GM18873 (cell line): ENCODE data around the gene CDC16.
"Not testable (repeated sequence)": the region's sequence is repeated elsewhere in the genome, so short reads cannot be mapped to it uniquely, and the experiment has no call there.

Experiments used
- ATAC-seq: cut with Tn5 transposase; IDR thresholded peaks from one replicate; pipeline ENCODE4 v1.9.1; 2021; ENCODE audit warnings: mild to moderate bottlenecking, moderate library complexity, moderate number of reproducible peaks; ENCODE audit not compliant: unreplicated experiment, low FRiP score

CDC16 gene, protein sequence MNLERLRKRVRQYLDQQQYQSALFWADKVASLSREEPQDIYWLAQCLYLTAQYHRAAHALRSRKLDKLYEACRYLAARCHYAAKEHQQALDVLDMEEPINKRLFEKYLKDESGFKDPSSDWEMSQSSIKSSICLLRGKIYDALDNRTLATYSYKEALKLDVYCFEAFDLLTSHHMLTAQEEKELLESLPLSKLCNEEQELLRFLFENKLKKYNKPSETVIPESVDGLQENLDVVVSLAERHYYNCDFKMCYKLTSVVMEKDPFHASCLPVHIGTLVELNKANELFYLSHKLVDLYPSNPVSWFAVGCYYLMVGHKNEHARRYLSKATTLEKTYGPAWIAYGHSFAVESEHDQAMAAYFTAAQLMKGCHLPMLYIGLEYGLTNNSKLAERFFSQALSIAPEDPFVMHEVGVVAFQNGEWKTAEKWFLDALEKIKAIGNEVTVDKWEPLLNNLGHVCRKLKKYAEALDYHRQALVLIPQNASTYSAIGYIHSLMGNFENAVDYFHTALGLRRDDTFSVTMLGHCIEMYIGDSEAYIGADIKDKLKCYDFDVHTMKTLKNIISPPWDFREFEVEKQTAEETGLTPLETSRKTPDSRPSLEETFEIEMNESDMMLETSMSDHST

DNA sequence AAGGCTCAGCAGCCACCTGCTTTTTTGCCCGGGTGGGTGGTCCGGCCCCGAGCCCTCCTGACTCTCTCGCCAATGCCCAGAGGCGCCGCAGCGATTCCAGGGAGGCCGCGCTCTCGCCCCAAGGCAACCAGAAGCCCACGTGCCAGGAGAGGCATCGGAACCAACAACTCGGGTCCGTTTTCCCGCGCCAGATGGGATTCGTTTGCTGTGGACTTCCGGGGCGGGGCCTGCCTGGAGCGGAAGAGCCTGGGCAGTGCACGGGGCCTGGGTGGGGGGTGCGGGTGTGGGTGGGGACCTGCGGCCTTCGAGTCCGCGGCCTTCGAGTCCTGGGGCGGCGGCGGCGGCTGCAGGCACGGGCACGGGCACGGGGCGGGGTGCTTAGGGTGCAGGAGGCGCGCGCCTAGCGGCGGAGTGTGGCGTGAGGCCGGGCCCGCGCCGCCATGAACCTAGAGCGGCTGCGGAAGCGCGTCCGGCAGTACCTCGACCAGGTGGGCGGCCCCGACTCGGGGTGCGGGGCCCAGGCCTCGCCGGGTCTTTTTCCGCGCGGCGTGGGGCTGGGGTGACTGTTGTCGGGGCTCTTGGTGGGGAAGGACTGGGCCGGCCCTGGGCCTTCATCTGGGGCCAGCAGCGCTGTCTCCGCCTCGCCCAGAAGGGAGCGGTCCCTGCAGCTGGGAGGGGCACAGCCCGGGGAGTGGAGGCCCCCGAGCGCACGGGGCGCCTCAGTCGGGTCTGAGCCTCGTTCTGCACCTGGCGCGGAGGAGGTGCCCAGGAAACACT, at the start of gene CDC16:
Gene CDC16 (plus strand): TSS at position 253 of the 777 bp plus-strand sequence. CDS start 188 bp downstream, at position 441.
- peak; percentile 81 for ATAC-seq

DNA sequence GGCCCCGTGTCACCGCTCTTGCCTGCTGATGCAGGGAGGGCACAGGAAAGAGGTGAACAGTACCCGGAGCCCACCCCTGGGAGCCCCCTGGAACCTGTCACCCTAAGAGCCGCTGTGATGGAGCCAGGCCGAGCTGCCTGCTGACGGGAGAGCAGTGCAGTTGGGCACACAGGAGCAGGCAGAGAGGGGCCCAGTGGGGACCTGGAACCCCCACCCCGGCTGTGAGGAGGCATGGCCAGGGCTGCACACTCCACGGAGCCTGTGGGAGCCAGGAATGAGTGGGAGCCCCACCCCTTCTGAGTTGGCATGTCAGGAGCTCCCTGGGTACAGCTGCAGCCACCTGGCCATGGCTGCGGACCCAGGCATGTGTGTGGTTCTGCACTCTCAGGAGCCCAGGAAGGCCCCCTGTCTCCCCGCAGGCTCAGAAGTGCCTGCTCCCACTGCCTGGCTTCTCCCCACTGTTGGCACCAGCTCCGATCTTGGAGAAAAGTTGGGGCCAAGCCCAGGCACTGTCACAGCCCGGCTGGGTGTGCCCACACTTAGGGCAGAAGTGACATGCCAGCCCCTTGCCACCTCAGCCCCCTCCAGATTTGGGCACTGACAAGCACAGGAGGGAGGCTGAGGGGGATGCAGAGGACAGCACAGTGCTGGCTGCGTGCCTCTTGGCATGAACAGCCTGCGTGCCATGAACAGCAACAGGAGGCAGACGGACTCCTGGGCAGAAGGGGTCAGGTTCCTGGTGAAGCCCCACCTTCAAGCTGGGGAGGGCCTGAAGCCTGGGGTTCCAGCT, 49.3 kb upstream of the CDC16 start:
- no peak for ATAC-seq

- no peak for ATAC-seq
Observed at GRCh38 chr13:114194853-114195252, 39.8 kb upstream of the CDC16 start.

DNA sequence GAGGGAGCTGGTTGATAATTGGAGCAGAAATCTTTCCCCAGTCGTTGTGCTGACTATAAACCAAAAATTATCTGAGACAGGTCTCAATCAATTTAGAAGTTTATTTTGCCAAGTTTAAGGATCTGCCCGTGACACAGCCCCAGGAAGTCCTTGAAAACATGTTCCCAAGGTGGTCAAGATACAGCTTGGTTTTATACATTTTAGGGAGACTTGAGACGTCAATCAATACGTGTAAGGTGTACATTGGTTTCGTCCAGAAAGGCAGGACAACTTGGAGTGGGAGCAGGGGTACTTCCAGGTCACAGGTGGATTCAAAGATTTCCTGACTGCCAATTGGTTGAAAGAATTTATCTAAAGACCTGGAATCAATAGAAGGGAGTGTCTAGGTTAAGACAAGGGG, 38.1 kb upstream of the CDC16 start:
- no peak for ATAC-seq

DNA sequence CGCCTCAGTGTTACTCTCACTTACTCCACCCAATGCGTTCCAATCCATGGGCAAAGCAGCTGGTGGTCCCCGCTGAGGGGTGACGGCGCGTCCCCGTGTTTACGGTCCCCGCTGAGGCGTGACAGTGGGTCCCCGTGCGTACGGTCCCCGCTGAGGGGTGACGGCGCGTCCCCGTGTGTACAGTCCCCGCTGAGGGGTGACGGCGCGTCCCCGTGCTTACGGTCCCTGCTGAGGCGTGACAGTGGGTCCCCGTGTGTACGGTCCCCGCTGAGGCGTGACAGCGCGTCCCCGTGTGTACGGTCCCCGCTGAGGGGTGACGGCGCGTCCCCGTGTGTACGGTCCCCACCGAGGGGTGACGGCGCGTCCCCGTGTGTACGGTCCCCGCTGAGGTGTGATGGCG, 36.1 kb upstream of the CDC16 start:
- ATAC-seq = no peak

- not testable (repeated sequence) for ATAC-seq
Observed at GRCh38 chr13:114199526-114199925, 35.2 kb upstream of the CDC16 start.

GRCh38 chr13:114199954-114200353, 34.7 kb upstream of the CDC16 start:
- no peak for ATAC-seq

DNA sequence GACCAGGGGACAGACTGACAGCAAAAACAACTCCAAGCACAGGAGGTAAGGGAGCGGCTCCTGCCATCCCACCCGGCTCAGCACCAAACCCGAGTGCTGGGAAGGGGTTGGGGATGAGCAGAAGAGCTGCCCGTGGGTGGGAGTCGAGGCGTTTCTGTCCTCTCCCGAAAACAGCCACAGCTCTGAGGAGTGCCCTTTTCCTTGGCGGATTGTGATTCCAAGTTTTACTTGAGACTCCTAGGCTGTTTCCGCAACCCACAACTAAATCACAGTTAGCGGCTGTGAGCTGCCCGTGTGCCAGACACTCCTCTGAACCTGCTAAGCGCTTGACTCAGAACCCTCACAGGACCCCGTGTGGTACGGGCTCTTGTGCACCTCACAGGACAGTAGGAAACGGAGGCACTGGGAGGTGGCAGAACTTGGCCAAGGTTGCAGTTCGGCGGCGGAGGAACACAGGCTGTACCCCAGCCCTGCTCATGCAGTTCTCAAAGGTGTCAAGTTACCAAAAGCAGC, 34.2 kb upstream of the CDC16 start:
- no peak for ATAC-seq

GRCh38 chr13:114202581-114202980, 32.1 kb upstream of the CDC16 start:
- ATAC-seq = no peak

DNA sequence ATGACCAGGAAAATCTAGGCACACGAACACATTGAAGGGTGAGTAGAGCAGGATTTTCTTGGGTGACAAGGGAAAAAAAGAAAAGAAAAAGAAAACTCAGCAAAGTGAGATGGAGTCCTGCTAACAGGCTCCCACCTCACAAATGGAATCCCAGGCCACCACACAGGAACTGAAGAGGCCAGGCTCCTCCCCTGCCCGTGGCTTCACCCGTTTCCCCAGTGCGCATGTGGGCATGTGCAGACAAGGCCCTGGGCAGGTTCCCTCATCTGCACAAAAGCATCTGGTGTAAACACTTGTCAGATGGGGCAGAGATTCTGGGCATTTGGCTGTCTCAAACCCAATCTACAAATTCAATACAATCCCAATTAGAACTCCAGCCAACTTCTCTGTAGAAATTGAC, 31.2 kb upstream of the CDC16 start:
- ATAC-seq = no peak

- ATAC-seq = no peak
Observed at GRCh38 chr13:114204894-114205293, 29.8 kb upstream of the CDC16 start.

DNA sequence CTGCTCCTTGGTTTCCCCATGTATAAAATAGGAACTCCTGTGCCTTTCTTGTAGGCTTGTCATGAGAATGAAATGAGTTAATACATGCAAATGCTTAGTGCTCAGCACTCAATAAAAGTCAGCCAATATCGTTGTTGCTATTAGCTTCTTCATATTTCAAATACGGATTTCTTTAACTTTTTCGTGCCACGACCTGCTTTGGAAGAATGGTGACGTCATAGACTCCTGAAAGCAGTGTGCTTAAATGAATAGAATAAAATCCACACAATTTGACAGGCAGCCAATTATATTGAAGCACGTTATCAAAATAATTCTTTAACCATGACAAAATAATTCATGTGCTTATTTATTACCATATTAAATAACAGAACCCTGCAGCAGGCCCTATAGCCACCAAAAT, 26.6 kb upstream of the CDC16 start:
- ATAC-seq = no peak

GRCh38 chr13:114211446-114212157, 23.1 kb upstream of the CDC16 start:
- no peak for ATAC-seq

DNA sequence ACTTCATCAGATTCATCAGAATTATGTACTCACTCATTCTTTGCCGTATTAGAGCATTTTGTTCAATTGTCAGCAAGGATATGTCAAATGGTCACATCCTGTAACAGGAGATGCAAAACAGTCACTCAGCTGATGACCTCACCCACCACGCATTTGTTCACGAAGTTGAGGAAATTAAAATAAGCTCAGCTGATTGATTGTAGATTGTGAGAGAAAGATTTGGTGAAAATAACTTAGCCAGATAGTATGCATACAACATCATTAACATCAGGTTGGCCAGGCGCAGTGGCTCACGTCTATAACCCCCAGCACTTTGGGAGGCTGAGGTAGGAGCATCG, 22.6 kb upstream of the CDC16 start:
- ATAC-seq = no peak

- no peak for ATAC-seq
Observed at GRCh38 chr13:114213980-114214379, 20.7 kb upstream of the CDC16 start.

DNA sequence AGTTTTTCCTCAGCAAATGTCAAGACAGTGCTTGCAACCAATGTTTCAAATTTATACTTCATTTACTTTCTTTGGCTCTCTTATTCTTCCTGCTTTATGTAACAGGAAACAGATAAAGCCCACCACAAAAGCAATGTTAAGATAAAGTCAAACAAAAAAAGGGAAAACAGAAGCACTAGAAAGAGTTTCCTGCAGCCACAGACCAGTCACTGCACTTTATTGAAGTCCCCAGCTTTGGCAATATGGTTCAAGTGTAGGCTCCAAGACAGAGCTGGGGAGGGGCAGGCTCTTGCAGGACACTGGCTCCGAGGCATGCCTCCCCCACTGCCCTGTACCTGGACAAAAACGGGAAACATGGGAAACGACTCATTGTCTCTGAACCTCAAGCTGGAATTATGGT, 15.3 kb upstream of the CDC16 start:
- no peak for ATAC-seq

GRCh38 chr13:114222461-114222968, 12.2 kb upstream of the CDC16 start:
- ATAC-seq = no peak

GRCh38 chr13:114224201-114224600, 10.5 kb upstream of the CDC16 start:
- no peak for ATAC-seq

- no peak for ATAC-seq
Observed at GRCh38 chr13:114225610-114226009, 9.1 kb upstream of the CDC16 start.

GRCh38 chr13:114226088-114226487, 8.6 kb upstream of the CDC16 start:
- no peak for ATAC-seq
